ENCODE results near the gene FAM210A.
"Not testable (repeated sequence)": the region's sequence is repeated elsewhere in the genome, so short reads cannot be mapped to it uniquely, and the experiment has no call there.

FAM210A gene, protein sequence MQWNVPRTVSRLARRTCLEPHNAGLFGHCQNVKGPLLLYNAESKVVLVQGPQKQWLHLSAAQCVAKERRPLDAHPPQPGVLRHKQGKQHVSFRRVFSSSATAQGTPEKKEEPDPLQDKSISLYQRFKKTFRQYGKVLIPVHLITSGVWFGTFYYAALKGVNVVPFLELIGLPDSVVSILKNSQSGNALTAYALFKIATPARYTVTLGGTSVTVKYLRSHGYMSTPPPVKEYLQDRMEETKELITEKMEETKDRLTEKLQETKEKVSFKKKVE

DNA sequence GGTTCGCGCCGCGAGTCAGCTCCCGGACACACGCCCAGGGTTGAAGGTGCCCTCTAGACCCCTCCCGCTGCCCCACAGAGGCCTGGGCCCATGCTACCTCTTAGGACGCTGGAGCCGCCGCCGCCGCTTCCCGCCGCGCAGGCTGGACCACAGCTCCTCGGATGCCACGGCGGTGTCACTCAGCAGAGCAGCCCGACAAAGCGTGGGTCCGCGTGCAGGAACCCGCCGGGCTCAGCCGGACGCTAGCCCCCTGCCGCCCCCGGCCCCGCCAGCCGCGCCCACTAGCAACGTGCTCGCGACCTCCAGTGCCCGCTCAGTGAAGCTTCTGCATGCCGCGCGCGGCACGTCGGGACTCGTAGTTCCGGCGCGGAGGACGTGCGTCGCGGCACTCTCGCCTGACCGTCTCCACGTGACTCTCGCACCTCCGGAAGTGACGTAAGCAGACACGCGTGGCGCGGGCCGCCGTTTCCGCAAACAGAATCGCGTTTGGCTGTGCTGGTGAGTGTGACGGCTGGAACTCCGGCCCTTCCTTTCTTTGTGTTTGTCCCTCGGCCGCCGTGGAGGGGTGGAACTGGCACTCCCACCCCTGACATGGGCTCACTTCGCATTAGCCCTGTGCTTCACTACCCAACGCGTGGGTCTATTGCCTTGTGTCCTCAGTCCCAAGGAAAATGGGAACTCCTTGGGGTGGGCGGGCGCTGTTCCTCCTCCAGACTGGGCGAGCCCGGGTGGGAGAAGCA, at the start of gene FAM210A, which contains the start of gene RNMT:
FAM210A (minus strand) TSS at position 327 of the 740 bp plus-strand sequence. CDS start 44,481 bp downstream, outside the sequence.
RNMT (plus strand) TSS at position 442 of the 740 bp plus-strand sequence. CDS start 4,845 bp downstream, outside the sequence.
- peak; percentile 69 to 94 for DNase-seq

DNA sequence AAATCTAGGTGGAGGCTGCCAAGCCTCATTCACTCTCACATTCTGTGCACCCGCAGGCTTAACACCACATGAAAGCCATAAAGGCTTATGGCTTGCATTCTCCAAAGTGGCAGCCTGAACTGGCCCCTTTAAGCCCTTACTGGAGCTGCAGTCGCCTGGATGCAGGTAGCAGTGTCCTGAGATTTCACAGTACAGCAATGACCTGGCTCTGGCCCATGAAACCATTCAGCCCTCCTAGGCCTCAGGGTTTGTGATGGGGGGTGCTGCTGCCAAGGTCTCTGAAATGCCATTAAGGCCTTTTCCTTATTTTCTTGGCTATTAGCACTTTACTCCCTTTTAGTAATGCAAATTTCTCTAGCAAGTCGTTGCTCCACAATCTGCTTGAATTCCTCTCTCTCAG, 48.7 kb upstream of the FAM210A start:
- DNase-seq, result no peak

DNA sequence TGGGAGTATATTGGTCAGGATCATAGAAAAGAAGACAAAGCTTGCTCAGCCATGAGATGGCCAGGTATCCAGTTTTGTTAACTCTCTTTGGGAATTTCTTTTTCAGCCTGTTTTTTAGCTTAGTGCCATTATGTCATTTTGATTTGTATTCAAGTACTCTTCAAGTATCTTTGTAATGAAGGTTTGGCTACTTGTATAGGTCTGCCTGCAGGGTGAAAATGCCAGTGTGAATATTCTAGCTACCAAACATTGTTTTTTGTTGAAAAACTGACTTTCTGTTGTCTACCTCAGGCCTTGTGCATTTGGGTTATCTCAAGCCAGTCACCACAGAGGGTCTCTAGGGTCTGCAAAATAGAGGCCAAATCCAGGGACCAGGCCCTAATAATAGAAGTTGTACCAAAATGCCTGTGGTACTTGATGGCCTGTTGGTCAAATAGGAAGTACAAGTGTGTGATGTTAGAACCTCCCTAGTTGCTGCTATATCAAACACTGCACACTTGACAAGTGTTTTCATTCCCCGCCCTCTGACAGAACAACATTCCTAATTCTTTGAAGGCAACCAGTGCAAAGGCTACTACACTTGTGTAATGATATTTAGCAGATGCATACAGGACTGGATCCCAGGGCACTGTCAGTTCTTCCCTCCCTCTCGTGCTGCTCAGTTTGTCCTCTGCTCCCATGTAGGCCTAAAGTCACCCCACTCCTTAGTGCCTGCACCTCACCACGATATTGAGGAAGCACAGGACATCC, 36.5 kb upstream of the FAM210A start:
- DNase-seq, result no peak

DNA sequence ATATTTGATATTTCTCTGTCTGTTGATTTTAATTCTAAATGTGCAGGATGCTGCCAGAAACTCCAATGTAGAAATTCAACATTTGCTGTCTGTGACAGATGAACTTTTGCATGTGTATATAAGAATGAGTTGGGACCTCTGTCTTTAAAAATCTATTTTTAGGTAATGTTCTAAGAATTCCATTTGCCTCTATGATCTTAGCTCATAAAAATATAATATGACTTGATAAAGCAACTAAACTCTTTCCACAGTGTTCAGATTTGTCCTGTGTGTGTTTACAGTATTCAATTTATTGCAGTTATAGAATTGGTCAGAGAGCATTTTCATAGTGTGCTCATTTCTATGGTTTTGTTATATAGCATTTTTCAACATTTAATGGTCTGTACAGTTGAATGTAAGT, 33.7 kb upstream of the FAM210A start:
- no peak for DNase-seq

DNA sequence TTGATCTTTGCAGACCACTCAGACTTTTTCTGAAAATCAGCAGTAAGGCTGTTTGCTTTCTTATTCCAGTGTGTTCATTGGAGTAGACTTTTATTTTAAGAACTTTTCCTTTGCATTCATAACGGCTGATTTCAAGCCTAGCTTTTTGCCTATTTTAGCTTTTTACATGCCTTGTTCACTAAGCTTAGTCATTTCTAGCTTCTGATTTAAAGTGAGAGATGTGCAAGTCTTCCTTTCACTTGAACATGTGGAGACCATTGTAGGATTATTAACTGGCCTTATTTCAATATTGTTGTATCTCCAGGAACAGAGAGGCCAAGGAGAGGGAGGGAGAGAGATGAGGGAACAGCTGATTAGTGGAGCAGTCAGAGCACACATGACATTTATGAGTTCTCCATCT, 32.3 kb upstream of the FAM210A start:
- DNase-seq, result no peak

DNA sequence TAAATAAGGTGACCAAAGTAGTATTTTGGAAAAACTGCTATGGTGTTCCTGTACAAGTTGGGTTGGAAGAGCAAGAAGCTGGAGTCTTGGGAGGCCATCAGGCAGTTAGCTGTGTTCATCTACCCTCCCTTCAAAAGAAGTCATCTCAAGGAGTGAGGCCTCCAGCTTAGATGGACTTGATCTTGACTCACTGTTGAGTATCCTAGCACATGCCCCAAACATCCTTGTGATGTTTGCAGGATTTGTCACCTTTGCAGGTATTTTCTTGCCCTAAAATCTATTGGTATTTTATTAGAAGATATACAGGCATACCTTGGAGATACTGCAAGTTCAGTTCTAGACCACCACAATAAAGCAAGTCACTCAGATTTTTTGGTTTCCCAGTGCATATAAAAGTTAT, 30.3 kb upstream of the FAM210A start:
- no peak for DNase-seq

DNA sequence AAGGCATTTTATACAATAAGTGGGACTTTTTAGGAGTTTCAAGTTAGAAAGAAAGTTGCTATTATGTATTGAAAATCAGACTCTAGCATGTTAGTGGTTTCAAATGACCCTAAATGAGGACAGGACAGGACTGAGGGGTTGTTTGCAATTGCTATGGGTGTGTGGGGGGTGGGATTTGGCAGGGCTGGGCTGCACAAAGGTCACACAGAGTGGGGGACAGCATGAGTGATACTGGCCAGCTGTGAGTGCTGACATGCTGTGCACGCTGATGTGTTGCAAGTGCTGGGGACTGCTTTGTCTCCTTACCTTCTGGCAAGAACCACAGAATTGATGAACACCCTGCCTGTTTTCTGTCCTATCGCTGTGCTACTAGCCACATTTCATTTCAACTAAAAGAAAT, 29.9 kb upstream of the FAM210A start:
- DNase-seq, result no peak

DNA sequence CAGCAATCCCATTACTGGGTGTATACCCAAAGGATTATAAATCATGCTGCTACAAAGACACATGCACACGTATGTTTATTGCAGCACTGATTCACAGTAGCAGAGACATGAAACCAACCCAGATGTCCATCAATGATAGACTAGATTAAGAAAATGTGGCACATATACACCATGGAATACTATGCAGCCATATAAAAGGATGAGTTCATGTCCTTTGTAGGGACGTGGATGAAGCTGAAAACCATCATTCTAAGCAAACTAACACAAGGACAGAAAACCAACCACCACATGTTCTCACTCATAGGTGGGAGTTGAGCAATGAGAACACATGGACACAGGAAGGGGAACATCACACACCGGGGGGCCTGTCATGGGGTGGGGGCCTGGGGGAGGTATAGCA, 25.2 kb upstream of the FAM210A start:
- not testable (repeated sequence) for DNase-seq

DNA sequence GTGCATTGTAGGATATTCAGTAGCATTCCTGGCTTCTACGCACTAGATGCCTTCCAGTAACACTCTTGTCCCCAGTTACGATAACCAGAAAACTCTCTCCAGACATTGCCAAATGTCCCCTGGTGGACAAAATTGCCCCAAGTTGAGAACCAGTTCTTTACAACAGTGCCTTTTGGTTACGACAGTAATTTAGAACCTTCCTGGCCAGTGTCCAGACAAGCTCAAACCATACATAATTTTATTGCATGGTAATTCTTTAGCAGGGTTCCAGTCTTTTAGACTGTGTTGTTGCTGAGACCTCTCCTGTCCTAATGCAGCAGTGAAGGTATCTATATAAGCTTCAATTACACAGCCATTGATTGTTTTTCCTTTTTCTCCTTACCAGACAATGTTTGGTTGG, 20.3 kb upstream of the FAM210A start:
- DNase-seq, result no peak

DNA sequence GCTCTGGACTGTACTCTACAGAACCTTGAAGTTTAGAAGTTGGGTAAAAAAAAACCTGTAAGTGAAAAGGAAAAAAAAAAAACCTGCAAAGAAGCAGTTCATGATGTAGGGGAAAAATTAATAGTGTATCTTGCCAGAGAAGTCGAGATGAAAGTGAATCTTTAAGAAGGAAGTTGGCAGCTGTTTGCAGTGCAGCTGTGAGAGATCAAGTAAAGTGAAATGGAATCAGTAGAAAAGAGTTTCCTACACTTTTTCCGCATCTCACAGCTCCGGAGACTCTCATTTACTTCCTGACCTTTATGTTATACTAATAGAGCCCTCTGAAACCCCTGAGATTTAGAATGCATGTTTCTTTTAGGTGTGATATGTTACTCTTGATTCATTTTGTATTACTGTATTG, 19.3 kb upstream of the FAM210A start:
- DNase-seq, result no peak

DNA sequence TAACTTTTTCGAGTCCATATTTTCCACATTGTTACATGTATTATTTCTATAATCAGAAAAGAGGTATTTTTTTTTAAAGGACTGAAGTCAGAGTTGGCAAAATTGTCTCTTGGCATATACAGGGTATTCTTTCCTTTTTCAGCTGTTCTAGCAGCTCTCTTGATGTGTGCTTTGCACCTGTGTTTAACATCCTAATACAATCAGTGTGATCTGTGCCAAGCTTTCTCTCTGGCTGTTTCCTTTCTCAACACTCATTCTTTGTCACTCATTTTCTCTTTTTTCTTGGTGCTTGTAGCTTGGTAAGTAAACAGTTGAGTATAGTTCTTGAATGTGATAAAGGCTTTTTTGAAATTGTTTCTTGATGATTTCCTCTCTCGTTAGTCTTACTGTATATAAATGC, 9.3 kb upstream of the FAM210A start:
- no peak for DNase-seq

DNA sequence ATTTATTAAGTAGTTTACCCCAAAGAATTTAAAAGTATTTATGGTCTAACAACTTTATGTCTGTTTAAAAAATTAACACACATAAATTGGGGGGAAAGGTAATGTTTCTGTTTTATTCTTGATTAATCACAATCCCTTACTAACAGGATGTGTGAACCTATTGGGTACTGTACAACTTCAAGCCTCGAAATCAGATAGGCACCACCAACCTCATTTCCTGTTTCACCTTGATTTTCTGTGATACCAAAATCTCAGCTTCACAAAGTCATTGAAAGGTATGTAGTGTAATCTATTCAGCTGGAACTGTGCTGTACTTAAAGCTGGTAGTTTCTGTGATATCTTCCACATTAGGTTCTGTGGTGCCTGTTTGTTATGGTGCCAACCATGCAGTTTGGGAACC, 4.1 kb upstream of the FAM210A start:
- DNase-seq, result no peak

DNA sequence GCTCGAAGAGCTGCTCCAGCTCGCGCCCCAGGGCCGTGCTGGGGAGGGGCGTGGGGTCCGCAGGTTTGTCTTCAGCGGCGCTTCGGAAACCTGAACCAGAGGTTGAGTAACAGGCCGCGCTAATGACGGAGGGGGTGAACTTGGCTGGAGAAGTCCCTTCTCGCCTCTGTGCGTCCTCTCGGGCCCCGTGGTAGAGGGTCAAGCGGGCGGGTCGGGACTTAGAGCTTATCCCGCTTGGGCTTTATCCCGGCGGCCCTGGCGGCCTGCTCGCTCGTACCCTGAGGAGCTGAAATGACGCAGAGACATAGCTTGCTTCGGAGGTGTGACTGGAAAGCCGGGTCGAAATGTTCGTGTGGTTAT, 594 bp upstream of the FAM210A start:
- peak in 1 of 2 experiments; percentile 49 for DNase-seq

DNA sequence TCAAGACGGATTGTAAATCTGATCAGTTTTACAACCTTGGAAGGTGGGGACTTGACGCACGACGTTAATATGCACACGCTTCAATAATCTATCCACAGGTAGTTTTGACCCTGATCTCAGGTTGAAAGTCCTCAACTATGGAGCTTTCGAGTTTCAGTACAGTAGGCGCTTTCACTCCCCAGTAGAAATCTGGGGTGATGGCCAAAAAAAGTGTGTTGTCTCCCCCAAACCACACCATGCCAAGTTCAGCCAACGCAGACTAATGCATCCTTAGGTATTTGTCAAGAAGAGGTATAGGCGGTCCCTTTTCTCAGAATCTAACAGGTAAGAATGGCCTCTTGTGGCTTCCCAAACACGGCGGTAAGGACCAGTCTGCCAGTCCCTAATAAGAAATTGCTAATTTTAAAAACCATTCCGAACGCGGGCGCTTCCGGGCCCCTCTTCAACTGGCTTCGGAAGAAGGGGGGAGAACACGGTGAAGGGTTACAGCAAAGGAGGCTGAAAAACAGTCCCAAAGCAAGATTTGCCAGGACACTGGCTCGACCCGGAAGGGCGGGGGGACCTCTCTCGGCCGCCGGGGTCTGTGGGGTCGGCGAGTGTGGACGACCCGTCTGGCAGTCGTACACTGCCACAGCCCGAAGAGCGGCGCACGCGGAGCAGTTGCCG, 659 bp downstream of the FAM210A start:
- peak in 1 of 2 experiments; percentile 13 for DNase-seq

DNA sequence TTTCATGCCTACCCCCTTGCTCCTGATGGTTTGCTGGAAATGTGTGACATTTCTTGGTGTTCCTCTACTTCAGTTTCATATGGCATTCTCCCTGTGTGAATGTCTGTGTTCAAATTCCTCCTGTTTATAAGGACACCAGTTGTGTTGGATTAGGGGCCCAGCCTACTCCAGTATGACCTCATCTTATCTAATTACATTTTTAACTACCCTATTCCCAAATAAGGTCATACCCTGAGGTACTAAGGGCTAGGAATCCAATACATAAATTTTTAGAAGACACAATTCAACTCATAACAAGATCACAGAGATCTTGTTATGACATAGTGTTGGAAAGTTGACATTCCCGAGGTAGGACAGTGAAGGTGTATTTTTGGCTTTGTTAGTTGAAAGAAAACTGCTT, 5.5 kb downstream of the FAM210A start:
- DNase-seq, result no peak

DNA sequence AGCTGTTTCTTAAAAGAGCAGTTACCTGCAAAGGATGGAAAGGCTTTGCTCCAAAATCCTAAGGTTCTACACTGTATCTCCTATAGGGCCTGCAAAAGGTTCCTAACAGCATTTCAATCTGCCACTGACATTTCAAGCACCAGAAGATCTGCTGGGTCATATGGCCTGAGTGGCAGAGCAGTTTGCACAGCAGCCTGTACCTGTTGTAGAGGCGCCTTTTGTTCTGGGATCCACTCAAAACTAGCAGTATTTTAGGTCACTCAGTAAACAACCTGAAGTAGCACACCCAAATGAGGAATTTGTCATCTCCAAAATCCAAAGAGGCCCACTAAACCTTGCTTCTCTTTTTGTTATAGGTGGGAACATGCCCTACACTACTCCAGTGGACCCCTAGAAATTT, 6.2 kb downstream of the FAM210A start:
- DNase-seq, result no peak

DNA sequence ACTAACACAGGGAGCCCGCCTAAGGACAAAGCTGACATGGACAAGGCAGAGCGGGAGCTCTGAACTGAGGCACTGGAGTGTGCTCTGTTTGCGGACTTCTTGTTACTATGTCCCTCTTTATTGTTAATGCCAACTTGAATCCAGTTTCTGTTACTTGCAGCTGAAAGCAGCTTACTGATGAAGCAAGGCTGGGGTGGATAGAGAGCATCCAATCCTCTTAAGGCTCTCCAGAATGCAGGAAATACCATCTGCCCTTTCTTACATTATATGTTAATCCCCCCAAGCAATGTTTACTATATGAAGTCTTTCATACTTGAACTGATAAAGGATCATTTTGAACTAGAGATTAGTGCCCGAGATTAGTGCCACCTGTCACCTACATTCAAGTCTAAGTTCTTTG, 9.4 kb downstream of the FAM210A start:
- DNase-seq, result no peak

DNA sequence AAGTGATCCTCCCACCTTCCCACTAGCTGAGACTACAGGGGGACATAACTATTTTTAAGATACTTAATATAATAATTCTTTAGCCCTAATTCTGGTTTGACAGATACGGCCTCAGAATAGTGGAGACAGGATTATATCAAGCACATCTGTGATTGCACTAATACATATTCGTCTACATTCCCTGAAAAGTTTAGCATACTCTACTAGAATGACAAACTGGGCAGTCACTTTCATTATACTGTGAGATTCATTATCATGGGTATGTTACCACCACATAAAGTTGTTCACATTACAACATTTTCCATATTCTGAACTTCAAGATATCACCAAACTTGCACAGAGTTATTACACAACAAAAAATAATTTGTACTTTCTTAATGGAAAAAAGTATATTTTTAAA, 11.0 kb downstream of the FAM210A start:
- DNase-seq, result no peak

DNA sequence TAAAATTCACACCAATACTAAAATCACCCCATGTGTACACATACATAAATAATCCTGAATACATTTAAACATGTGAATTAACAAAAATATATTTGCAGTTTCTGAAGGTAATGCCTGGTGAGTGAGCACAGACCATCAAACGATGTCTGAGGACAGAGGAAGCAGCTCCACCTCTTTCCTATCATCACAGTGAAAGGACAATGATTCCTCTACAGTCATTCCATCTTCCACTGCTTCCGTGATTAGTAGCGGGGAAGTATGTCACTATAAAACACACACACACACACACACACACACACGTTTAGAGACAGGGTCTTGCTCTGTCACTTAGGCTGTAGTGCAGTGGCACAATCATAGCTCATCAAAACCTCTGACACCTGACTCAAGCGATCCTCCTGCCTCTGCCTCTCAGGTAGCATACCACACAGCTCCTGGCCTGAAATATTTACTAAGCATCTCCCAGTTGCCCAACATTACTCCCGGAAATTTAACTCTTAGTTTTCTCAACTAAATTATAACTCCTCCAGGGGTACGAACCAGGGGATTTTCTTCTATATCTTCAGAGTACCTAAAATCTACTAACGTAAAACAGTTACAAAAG, 12.8 kb downstream of the FAM210A start:
- no peak for DNase-seq

DNA sequence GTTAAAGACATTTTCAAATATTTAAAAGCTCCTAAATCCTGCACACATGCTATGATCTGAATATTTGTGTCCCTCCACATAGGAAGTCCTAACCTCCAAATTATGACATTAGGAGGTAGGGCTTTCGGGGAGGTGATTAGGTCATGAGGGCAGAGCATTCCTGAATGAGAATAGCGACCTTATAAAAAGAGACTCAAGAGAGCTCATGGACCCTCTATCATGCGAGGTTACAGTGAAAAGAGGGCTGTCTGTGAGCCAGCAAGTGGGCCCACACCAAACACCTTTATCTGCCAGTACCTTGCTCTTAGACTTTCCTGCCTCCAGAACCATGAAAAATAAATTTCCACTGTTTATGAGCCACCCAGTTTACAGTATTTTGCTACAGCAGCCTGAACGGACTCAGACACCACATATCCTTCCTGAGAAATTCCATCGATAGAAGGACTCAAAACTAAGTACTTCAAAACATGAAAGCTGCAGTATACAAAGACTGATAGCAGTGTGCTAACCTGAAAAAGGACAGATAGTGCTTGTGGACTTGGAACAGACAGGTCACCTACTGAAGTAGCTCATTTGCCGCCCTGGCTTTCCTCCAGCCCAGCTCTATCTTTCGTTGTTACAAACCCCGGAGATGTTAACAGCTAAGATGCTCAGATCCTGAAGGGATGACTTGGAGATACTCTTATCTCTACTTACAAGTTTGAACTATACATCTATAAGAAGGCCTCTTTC, 13.8 kb downstream of the FAM210A start:
- no peak for DNase-seq

DNA sequence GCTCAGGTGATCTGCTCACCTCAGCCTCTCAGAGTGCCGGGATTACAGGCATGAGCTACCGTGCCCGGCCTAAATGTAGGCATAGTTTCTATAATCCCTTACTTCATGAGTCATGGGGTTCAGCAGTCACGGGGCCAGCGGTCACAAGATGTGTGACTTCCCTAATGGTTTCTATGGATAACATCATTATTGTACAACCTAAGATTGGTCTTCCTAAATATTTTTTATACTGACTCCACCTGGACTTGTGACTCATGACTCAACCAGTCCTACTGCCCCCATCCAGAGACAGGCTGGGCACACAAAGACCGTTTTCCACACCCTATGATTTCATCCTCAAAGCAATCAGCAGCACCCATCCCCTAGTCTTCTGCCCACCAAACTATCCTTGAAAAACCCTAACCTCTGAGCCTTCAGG, 15.9 kb downstream of the FAM210A start:
- DNase-seq, result no peak

DNA sequence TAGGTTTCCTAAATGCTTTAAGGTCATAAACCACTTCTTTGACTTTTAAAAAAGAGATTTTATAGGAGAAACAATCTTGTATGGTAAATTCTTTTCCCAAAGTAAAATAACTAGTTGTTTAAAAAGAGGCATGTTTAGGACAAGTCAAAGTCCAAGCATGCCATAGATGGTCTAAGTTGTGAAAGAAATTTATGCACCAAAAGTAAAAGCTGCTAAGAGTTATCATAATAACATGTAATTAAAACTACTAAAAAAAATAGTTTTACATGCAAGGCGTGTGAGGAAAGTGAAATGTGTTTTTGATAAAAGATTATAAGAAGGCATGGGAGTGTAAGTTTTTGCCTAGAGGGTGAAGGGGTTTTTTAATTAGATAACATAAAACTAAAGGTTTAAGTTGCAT, 22.5 kb downstream of the FAM210A start:
- DNase-seq, result no peak
